Mesendoderm (in vitro differentiated cells): ENCODE data around the gene SNX27.
"Not testable (repeated sequence)": the region's sequence is repeated elsewhere in the genome, so short reads cannot be mapped to it uniquely, and the experiment has no call there.

Experiments used
- DNase-seq: peaks from one replicate; pipeline ENCODE4 v3.0.0; 2013
- H2AK5ac ChIP-seq: 2 replicates; pipeline ENCODE4 v1.6.1; 2013; ENCODE audit warnings: low read length, inconsistent platforms
- H2BK120ac ChIP-seq: 2 replicates; pipeline ENCODE4 v1.6.1; 2013; ENCODE audit warnings: low read depth, mild to moderate bottlenecking, low read length, moderate library complexity, mixed read lengths
- H2BK15ac ChIP-seq: replicated peaks from 2 replicates; pipeline ENCODE4 v1.6.1; 2013; ENCODE audit warnings: low read depth, mild to moderate bottlenecking, moderate library complexity
- H2BK5ac ChIP-seq: 2 replicates; pipeline ENCODE4 v1.6.1; 2013; ENCODE audit warnings: low read length, inconsistent platforms
- H3K18ac ChIP-seq: 2 replicates; pipeline ENCODE4 v1.6.1; 2013; ENCODE audit warnings: mild to moderate bottlenecking, low read length, mixed read lengths
- H3K23ac ChIP-seq: one replicate; pipeline ENCODE4 v1.6.1; 2013; ENCODE audit warnings: low read length
- H3K27ac ChIP-seq: 2 replicates; pipeline ENCODE4 v1.5.1; 2013; ENCODE audit warnings: low read depth, mild to moderate bottlenecking, inconsistent platforms, low read length, moderate library complexity
- H3K27me3 ChIP-seq: 2 replicates; pipeline ENCODE4 v1.6.1; 2013; ENCODE audit warnings: low read length, control low read depth, mild to moderate bottlenecking, inconsistent platforms; ENCODE audit not compliant: insufficient read depth, poor library complexity
- H3K36me3 ChIP-seq: 2 replicates; pipeline ENCODE4 v1.6.1; 2013; ENCODE audit warnings: low read length, inconsistent platforms; ENCODE audit not compliant: control insufficient read depth, insufficient read depth
- H3K4ac ChIP-seq: one replicate; pipeline ENCODE4 v1.6.1; 2013; ENCODE audit warnings: low read depth, mild to moderate bottlenecking, low read length, moderate library complexity
- H3K4me1 ChIP-seq: 2 replicates; pipeline ENCODE4 v1.6.1; 2013; ENCODE audit warnings: low read depth, low read length, inconsistent platforms; ENCODE audit not compliant: control insufficient read depth
- H3K4me2 ChIP-seq: 2 replicates; pipeline ENCODE4 v1.6.1; 2013; ENCODE audit warnings: low read length
- H3K4me3 ChIP-seq: 2 replicates; pipeline ENCODE4 v1.5.1; 2013; ENCODE audit warnings: mild to moderate bottlenecking, low read length
- H3K56ac ChIP-seq: one replicate; pipeline ENCODE4 v1.6.1; 2013; ENCODE audit warnings: low read length
- H3K79me1 ChIP-seq: 2 replicates; pipeline ENCODE4 v1.6.1; 2013; ENCODE audit warnings: low read length, inconsistent platforms
- H3K79me2 ChIP-seq: 2 replicates; pipeline ENCODE4 v1.6.1; 2013; ENCODE audit warnings: mild to moderate bottlenecking, low read length; ENCODE audit not compliant: control insufficient read depth, insufficient read depth
- H3K9ac ChIP-seq: 2 replicates; pipeline ENCODE4 v1.6.1; 2013; ENCODE audit warnings: low read length, inconsistent platforms
- H4K5ac ChIP-seq: one replicate; pipeline ENCODE4 v1.6.1; 2013; ENCODE audit warnings: low read length
- H4K8ac ChIP-seq: one replicate; pipeline ENCODE4 v1.6.1; 2013; ENCODE audit warnings: low read depth, mild to moderate bottlenecking, control low read depth, low read length, moderate library complexity
- WGBS: extraction: QIAGEN DNeasy Blood & Tissue Kit; methylation state at CpG from one replicate; pipeline ENCODE4 v1.1.7; 2013; ENCODE audit warnings: low lambda C conversion rate, missing lambda C conversion rate; ENCODE audit not compliant: insufficient coverage; ENCODE audit errors: extremely low coverage; 5-methylcytosine and 5-hydroxymethylcytosine counted together

SNX27 gene

GRCh38 chr1:151644001-151644400, 32.2 kb downstream of the SNX27 start:
- WGBS: no CpG with 5 or more reads among the region's 2 CpGs
- DNase-seq: no peak
- H3K23ac ChIP-seq: no peak overlapping the region
- H3K4ac ChIP-seq: no peak overlapping the region
- no peak overlapping the region for H2AK5ac ChIP-seq
- H3K79me2 ChIP-seq: no peaks in the 10 kb centered on the region
- H4K8ac ChIP-seq: no peak overlapping the region
- no peak overlapping the region for H2BK120ac ChIP-seq
- no peak overlapping the region for H3K4me3 ChIP-seq
- H3K56ac ChIP-seq: no peak overlapping the region
- no peak overlapping the region for H2BK15ac ChIP-seq
- no peak overlapping the region for H3K4me2 ChIP-seq
- H3K9ac ChIP-seq: no peak overlapping the region
- no peak overlapping the region for H3K18ac ChIP-seq
- no peak overlapping the region for H4K5ac ChIP-seq
- no peak overlapping the region for H3K27ac ChIP-seq
- H3K27me3 ChIP-seq: no peaks in the 10 kb centered on the region
- H3K4me1 ChIP-seq: no peaks in the 10 kb centered on the region
- peaks cover 4% of the 10 kb centered on the region for H3K79me1 ChIP-seq
- no peaks in the 10 kb centered on the region for H3K36me3 ChIP-seq
- H2BK5ac ChIP-seq: no peak overlapping the region

- H3K23ac ChIP-seq: no peak overlapping the region
- H3K4me2 ChIP-seq: no peak overlapping the region
- H3K4me1 ChIP-seq: no peaks in the 10 kb centered on the region
- H4K5ac ChIP-seq: no peak overlapping the region
- no peaks in the 10 kb centered on the region for H3K79me2 ChIP-seq
- no peak overlapping the region for H3K4me3 ChIP-seq
- H3K36me3 ChIP-seq: no peaks in the 10 kb centered on the region
- H3K79me1 ChIP-seq: peaks cover 1% of the 10 kb centered on the region
- H2BK120ac ChIP-seq: no peak overlapping the region
- H2BK5ac ChIP-seq: no peak overlapping the region
- WGBS: no CpG with 5 or more reads among the region's 1 CpG
- no peaks in the 10 kb centered on the region for H3K27me3 ChIP-seq
- no peak overlapping the region for H4K8ac ChIP-seq
- no peak overlapping the region for H3K56ac ChIP-seq
- H3K4ac ChIP-seq: no peak overlapping the region
- H2AK5ac ChIP-seq: no peak overlapping the region
- H3K18ac ChIP-seq: no peak overlapping the region
- no peak overlapping the region for H3K27ac ChIP-seq
- H2BK15ac ChIP-seq: no peak overlapping the region
- H3K9ac ChIP-seq: no peak overlapping the region
- no peak for DNase-seq
These were observed 41.5 kb downstream of the SNX27 start for GRCh38 chr1:151653397-151653796.

GRCh38 chr1:151655371-151655770, 43.5 kb downstream of the SNX27 start:
- WGBS: no CpG with 5 or more reads among the region's 3 CpGs
- no peaks in the 10 kb centered on the region for H3K36me3 ChIP-seq
- no peak overlapping the region for H4K8ac ChIP-seq
- H3K27me3 ChIP-seq: no peaks in the 10 kb centered on the region
- no peak overlapping the region for H2BK5ac ChIP-seq
- no peak overlapping the region for H2BK120ac ChIP-seq
- no peak overlapping the region for H3K9ac ChIP-seq
- no peak overlapping the region for H3K18ac ChIP-seq
- H3K4me1 ChIP-seq: no peaks in the 10 kb centered on the region
- H3K23ac ChIP-seq: no peak overlapping the region
- H2BK15ac ChIP-seq: no peak overlapping the region
- H3K56ac ChIP-seq: no peak overlapping the region
- H4K5ac ChIP-seq: no peak overlapping the region
- DNase-seq: no peak
- no peak overlapping the region for H3K4ac ChIP-seq
- peaks cover 1% of the 10 kb centered on the region for H3K79me1 ChIP-seq
- H3K27ac ChIP-seq: no peak overlapping the region
- no peak overlapping the region for H3K4me2 ChIP-seq
- no peak overlapping the region for H2AK5ac ChIP-seq
- H3K79me2 ChIP-seq: no peaks in the 10 kb centered on the region
- H3K4me3 ChIP-seq: no peak overlapping the region

GRCh38 chr1:151661751-151662150, 49.9 kb downstream of the SNX27 start:
- Histone ChIP-seq H2BK5ac (no peak overlapping the region), H3K9ac (no peak overlapping the region), H3K4me1 (no peaks in the 10 kb centered on the region), H3K18ac (no peak overlapping the region), H3K56ac (no peak overlapping the region), H3K23ac (no peak overlapping the region), H4K8ac (no peak overlapping the region), H3K36me3 (peaks cover 2% of the 10 kb centered on the region), H4K5ac (no peak overlapping the region), H2BK120ac (no peak overlapping the region), H3K27me3 (no peaks in the 10 kb centered on the region), H3K79me2 (no peaks in the 10 kb centered on the region), H3K79me1 (peaks cover 2% of the 10 kb centered on the region), H3K4me2 (no peak overlapping the region), H2BK15ac (no peak overlapping the region), H3K27ac (no peak overlapping the region), H3K4ac (no peak overlapping the region), H3K4me3 (no peak overlapping the region), H2AK5ac (no peak overlapping the region)
- no CpG with 5 or more reads among the region's 6 CpGs for WGBS
- DNase-seq: no peak

GRCh38 chr1:151668090-151668489, 56.2 kb downstream of the SNX27 start:
- Histone ChIP-seq H3K27ac (no peak overlapping the region), H3K9ac (no peak overlapping the region), H3K36me3 (no peaks in the 10 kb centered on the region), H3K4me2 (no peak overlapping the region), H3K4ac (no peak overlapping the region), H2AK5ac (no peak overlapping the region), H3K56ac (no peak overlapping the region), H4K8ac (no peak overlapping the region), H2BK5ac (no peak overlapping the region), H2BK15ac (no peak overlapping the region), H3K4me1 (no peaks in the 10 kb centered on the region), H3K79me2 (no peaks in the 10 kb centered on the region), H3K23ac (no peak overlapping the region), H3K79me1 (peaks cover 2% of the 10 kb centered on the region), H4K5ac (no peak overlapping the region), H2BK120ac (no peak overlapping the region), H3K4me3 (no peak overlapping the region), H3K18ac (no peak overlapping the region), H3K27me3 (no peaks in the 10 kb centered on the region)
- no CpG with 5 or more reads among the region's 3 CpGs for WGBS
- DNase-seq: no peak

GRCh38 chr1:151670036-151670675, 58.3 kb downstream of the SNX27 start:
- not testable (repeated sequence) for H2BK15ac ChIP-seq, H3K4me3 ChIP-seq, H2BK5ac ChIP-seq, H3K4ac ChIP-seq, H3K27ac ChIP-seq, H3K79me2 ChIP-seq, H3K18ac ChIP-seq, H3K4me1 ChIP-seq, H2AK5ac ChIP-seq, H3K36me3 ChIP-seq, H3K79me1 ChIP-seq, H3K23ac ChIP-seq, H2BK120ac ChIP-seq, H3K27me3 ChIP-seq, H4K5ac ChIP-seq, H3K56ac ChIP-seq, H3K4me2 ChIP-seq, DNase-seq, H4K8ac ChIP-seq, H3K9ac ChIP-seq
- no CpG with 5 or more reads among the region's 2 CpGs for WGBS
